ENCODE results near the gene TYROBP.

DNA sequence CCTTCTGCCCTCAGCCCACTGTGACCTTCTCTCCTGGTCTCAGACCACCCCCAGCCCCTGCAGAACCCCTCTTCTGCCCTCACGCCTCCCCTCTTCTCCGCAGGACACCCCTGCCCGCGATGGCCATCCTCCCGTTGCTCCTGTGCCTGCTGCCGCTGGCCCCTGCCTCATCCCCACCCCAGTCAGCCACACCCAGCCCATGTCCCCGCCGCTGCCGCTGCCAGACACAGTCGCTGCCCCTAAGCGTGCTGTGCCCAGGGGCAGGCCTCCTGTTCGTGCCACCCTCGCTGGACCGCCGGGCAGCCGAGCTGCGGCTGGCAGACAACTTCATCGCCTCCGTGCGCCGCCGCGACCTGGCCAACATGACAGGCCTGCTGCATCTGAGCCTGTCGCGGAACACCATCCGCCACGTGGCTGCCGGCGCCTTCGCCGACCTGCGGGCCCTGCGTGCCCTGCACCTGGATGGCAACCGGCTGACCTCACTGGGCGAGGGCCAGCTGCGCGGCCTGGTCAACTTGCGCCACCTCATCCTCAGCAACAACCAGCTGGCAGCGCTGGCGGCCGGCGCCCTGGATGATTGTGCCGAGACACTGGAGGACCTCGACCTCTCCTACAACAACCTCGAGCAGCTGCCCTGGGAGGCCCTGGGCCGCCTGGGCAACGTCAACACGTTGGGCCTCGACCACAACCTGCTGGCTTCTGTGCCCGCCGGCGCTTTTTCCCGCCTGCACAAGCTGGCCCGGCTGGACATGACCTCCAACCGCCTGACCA lies 31.4 kb upstream of the TYROBP start:
- TF ChIP-seq, protein P1, sequence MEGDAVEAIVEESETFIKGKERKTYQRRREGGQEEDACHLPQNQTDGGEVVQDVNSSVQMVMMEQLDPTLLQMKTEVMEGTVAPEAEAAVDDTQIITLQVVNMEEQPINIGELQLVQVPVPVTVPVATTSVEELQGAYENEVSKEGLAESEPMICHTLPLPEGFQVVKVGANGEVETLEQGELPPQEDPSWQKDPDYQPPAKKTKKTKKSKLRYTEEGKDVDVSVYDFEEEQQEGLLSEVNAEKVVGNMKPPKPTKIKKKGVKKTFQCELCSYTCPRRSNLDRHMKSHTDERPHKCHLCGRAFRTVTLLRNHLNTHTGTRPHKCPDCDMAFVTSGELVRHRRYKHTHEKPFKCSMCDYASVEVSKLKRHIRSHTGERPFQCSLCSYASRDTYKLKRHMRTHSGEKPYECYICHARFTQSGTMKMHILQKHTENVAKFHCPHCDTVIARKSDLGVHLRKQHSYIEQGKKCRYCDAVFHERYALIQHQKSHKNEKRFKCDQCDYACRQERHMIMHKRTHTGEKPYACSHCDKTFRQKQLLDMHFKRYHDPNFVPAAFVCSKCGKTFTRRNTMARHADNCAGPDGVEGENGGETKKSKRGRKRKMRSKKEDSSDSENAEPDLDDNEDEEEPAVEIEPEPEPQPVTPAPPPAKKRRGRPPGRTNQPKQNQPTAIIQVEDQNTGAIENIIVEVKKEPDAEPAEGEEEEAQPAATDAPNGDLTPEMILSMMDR (IDR thresholded peaks at IDR 0.05), result no peak
- TF ChIP-seq POLR2A (IDR thresholded peaks at IDR 0.05; ENCODE audit: low read depth) (no peak), EP300 (IDR thresholded peaks at IDR 0.05) (no peak)
